Pancreas (tissue), 10 donors: ENCODE data around the gene ANKS1A. TPM values are rescaled to one million over a fixed set of nuclear protein-coding genes. Genes with fewer than 3 reads are reported as not detected.
A peak's percentile ranks its signal among the peaks of the same experiment; 100 is the strongest.
"Not testable (repeated sequence)": the region's sequence is repeated elsewhere in the genome, so short reads cannot be mapped to it uniquely, and the experiment has no call there.

Experiments used
- ATAC-seq, 4 donors: fragments of 200-7000 bp; cut with Tn5 transposase; one replicate each; pipeline versions ENCODE4 v1.8.0 to v1.9.1; 2020; ENCODE audit warnings: mild to moderate bottlenecking in 4 of 4, moderate library complexity in 4 of 4
- DNase-seq, 6 donors: peaks; one replicate each; pipeline ENCODE4 v3.0.0-alpha.2; 2020
- FAIRE-seq: peaks from 2 replicates; lab custom pipeline; 2012; peaks lifted over from hg19 to GRCh38; lab: Jason Lieb, UNC
- H3K27ac ChIP-seq, 4 donors: fragments of 200-600 bp; sonication (generic); 1 replicate in 3 of 4; 2 replicates in 1 of 4; pipeline versions ENCODE4 v1.5.0 to v1.8.0; 2020
- H3K27me3 ChIP-seq, 4 donors: fragments of 200-600 bp; one replicate each; pipeline ENCODE4 v1.8.0; 2021
- H3K36me3 ChIP-seq, 3 donors: fragments of 200-600 bp; sonication (generic) in 1 of 3; one replicate each; pipeline versions ENCODE4 v1.5.0 to v1.8.0; 2020 to 2021
- H3K4me1 ChIP-seq, 3 donors: fragments of 200-600 bp; one replicate each; pipeline ENCODE4 v1.8.0; 2021
- H3K4me3 ChIP-seq, 4 donors: fragments of 200-600 bp; sonication (generic) in 2 of 4; one replicate each; pipeline versions ENCODE4 v1.5.0 to v1.8.0; 2020 to 2021
- H3K9me3 ChIP-seq, 4 donors: fragments of 200-600 bp; one replicate each; pipeline ENCODE4 v1.8.0; 2021
- WGBS, 2 donors: extraction: QIAGEN DNeasy Blood & Tissue Kit; methylation state at CpG; one replicate each; pipeline ENCODE4 v1.1.7; 2013; 5-methylcytosine and 5-hydroxymethylcytosine counted together
- intact Hi-C, 3 donors: fragments of 100-400 bp; cut with DNase I; formaldehyde crosslinking; loops; one replicate each; pipeline versions ENCODE4 v1.11.1 to v1.14.2; 2022
- polyA plus RNA-seq, 2 donors: library from polyadenylated mRNA; stranded (reverse); fragments of 200-250 nt; gene quantifications; one replicate each; pipeline ENCODE4 v1.2.3, GENCODE V29; 2013
- total RNA-seq, 6 donors: library from RNA; stranded (reverse); fragmentation: NEBNext Ultra II Directional in 4 of 6; extraction: Animal tissue kit (Norgen Biotek cat#: 25700) in 4 of 6; gene quantifications; one replicate each; pipeline versions ENCODE4 v1.2.1 to v1.2.4, GENCODE V29; 2021 to 2023
- TF ChIP-seq, protein P1 (sequence below), 4 donors: fragments of 200-600 bp; sonication (generic) in 3 of 4; IDR thresholded peaks; one replicate each; pipeline versions ENCODE4 v1.5.0 to v1.8.0; 2021; ENCODE audit warnings: antibody characterized with exemption in 4 of 4
- donor health status: healthy with polysubstance abuse.
- donor health status: DM: no; HTN: no; CAD: no; lungs with moderate emphysema.
- donor health status: DM: no; HTN: no; CAD: no.
- donor health status: control.
- donor health status: control.
- donor health status: Bipolar disorder and iron deficiency.
- donor health status: DM: yes; HTN: yes; CAD: no.
- donor health status: DM: no; HTN: no; CAD: no.
- donor health status: DM: no; HTN: no; CAD: no.
- donor health status: DM: yes; HTN: yes; CAD: no.

ANKS1A gene
- total and polyA plus RNA-seq, 8 donors, result 6.1 to 16.7 (median 8.0) TPM

DNA sequence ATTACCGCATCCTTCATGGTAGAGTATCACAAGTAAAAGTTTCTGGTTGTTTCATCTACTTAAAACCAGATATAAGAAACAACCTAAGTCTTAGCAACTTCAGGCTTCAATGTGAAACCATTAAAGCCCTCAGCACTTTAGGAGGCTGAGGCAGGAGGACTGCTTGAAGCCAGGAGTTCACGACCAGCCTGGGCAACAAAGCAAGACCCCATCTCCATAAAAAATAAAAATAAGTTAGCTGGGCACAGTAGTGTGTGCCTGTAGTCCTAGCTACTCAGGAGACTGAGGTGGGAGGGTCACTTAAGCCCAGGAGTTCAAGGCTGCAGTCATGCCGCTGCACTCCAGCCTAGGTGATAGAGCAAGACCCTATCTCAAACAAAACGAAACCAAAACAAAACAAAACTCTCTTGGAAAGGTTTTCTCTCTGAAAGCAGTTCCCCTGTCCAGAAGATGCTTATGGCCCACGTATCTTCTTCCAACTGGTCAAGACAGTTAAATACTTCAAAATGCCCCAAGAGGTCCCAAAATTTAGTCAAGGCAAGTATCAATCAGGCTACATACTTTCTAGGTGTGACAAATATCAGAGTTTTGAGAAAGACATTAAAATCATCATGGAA, 11.1 kb upstream of the ANKS1A start:
- H3K9me3 ChIP-seq, result no peaks in the 10 kb centered on the region
- H3K27me3 ChIP-seq, result no peaks in the 10 kb centered on the region
- peaks cover 0 to 47% (median 7%) of the 10 kb centered on the region in 3 donors for H3K36me3 ChIP-seq
- H3K4me3 ChIP-seq, result no peak overlapping the region
- H3K4me1 ChIP-seq, result no peaks in the 10 kb centered on the region
- no peak overlapping the region for H3K27ac ChIP-seq
- ATAC-seq (no peak), FAIRE-seq (no peak), DNase-seq (no peak)
- intact Hi-C loops, result no loop called here
- TF ChIP-seq, protein P1, sequence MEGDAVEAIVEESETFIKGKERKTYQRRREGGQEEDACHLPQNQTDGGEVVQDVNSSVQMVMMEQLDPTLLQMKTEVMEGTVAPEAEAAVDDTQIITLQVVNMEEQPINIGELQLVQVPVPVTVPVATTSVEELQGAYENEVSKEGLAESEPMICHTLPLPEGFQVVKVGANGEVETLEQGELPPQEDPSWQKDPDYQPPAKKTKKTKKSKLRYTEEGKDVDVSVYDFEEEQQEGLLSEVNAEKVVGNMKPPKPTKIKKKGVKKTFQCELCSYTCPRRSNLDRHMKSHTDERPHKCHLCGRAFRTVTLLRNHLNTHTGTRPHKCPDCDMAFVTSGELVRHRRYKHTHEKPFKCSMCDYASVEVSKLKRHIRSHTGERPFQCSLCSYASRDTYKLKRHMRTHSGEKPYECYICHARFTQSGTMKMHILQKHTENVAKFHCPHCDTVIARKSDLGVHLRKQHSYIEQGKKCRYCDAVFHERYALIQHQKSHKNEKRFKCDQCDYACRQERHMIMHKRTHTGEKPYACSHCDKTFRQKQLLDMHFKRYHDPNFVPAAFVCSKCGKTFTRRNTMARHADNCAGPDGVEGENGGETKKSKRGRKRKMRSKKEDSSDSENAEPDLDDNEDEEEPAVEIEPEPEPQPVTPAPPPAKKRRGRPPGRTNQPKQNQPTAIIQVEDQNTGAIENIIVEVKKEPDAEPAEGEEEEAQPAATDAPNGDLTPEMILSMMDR (IDR thresholded peaks at IDR 0.05), result no peak
- 85 to 86% methylated on average over 5 of the region's 5 CpGs for WGBS, 2 donors

DNA sequence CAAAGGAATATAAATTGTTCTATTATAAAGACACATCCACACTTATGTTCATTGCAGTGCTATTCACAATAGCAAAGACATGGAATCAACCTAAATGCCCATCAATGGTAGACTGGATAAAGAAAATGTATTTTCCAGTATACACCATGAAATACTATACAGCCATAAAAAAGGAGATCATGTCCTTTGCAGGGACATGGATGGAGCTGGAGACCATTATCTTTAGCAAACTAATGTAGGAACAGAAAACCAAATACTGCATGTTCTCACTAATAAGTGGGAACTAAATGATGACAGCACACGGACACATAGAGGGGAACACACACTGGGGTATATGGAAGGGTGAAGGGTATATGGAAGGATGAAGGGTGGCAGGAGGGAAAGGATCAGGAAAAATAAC, 5.0 kb upstream of the ANKS1A start:
- DNase-seq, H3K27me3 ChIP-seq, H3K4me3 ChIP-seq, H3K9me3 ChIP-seq, H3K27ac ChIP-seq, ATAC-seq, FAIRE-seq, H3K4me1 ChIP-seq, intact Hi-C loops: not testable (repeated sequence)
- H3K36me3 ChIP-seq, result peaks cover 0 to 24% (median under 1%) of the 10 kb centered on the region in 3 donors
- 96 to 100% methylated on average over 1 of the region's 1 CpG for WGBS, 2 donors

DNA sequence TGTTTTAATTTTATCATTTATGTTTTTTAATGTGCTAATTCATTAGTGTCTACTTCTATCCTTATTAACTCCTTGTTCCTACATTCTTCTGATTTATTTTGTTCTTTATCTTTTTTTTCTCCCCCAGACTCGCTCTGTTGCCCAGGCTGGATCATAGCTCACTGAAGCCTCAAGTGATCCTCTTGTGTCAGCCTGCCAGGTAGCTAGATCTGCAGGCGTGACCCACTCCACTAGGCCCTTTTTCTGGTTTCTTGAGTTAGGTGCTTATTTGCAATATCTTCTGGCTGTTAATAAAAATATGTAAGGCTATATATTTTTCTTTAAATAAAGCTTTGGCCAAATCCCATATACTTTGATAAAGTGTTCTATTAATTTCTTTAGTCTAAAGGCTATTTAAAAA, 4.1 kb upstream of the ANKS1A start:
- H3K4me3 ChIP-seq, result no peak overlapping the region
- peaks cover 3 to 8% (median 5%) of the 10 kb centered on the region in 3 donors for H3K4me1 ChIP-seq
- H3K36me3 ChIP-seq, result peaks cover 0 to 15% (median 0%) of the 10 kb centered on the region in 3 donors
- WGBS, 2 donors, result 92 to 97% methylated on average over 2 of the region's 2 CpGs
- DNase-seq, result no peak
- intact Hi-C loops, result no loop called here
- no peaks in the 10 kb centered on the region for H3K9me3 ChIP-seq
- FAIRE-seq, result no peak
- TF ChIP-seq, protein P1 (IDR thresholded peaks at IDR 0.05), result no peak
- no peak overlapping the region for H3K27ac ChIP-seq
- H3K27me3 ChIP-seq, result no peaks in the 10 kb centered on the region
- ATAC-seq, result no peak

DNA sequence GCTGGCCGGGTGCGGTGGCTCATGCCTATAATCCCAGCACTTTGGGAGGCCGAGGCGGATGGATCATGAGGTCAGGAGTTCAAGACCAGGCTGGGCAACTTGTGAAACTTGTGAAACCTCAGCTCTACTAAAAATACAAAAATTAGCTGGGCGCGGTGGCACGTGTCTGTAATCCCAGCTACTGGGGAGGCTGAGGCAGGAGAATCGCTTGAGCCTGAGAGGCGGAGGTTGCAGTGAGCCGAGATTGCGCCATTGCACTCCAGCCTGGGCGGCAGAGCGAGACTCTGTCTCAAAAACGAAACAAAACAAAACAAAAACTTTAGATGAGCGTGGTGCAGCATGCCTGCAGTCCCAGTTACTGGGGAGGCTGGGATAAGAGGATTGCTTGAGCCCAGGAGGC, 3.2 kb upstream of the ANKS1A start:
- H3K36me3 ChIP-seq, ATAC-seq, intact Hi-C loops, H3K27me3 ChIP-seq, FAIRE-seq, H3K27ac ChIP-seq, H3K9me3 ChIP-seq, H3K4me3 ChIP-seq, DNase-seq: not testable (repeated sequence)
- 90% methylated on average over 15 of the region's 15 CpGs for WGBS, 2 donors
- peaks cover 3 to 15% (median 5%) of the 10 kb centered on the region in 3 donors for H3K4me1 ChIP-seq

DNA sequence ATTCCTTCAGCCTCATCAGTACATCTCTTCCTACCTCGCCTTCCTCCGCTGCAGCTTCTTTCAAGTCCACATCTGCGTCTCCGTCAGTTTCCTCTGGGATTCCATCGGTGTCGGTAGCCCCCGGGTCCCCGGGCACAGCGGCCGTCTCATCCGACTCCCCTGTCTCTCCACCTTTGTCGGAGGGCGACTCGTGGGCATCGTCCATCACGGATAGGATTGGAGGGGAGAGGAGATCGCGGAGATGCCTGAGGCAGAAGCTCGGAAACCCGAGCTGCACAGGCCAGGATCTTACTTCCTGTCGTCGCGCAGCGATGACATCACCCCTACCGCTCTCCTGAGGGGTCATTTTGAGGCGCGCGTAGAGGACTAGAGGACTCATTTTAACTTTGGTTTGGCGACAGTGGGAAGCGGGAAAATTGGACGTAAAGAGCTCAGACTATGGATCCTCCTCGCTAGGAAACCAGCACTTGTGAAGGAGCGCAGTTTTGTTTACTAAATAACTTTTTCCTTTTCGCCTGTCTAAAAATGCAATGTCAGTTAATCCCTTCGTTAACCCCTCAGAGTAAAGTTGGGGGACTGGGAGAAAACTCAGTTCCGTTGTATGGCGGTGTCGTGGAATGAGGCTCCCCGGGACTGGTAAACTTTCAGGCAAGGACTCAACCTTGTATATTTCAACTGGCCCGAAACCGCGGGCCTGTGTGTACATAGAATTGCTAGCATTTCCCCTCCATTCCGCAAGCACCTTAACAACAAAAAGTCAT, 1.1 kb upstream of the ANKS1A start, which contains the start of gene TAF11:
Gene TAF11, minus strand, starts transcription at position 290 of the 761 bp plus-strand sequence. Its CDS starts 85 bp downstream, at position 205.
- Histone ChIP-seq H3K27me3 (no peaks in the 10 kb centered on the region), H3K4me3 (peak within 1 kb of the TSS; percentile 56 to 94 (median 72)), H3K9me3 (no peaks in the 10 kb centered on the region), H3K27ac (peak within 1 kb of the TSS; percentile 54 to 86 (median 80)), H3K36me3 (no peaks in the 10 kb centered on the region), H3K4me1 (peaks cover 3 to 22% (median 5%) of the 10 kb centered on the region in 3 donors)
- intact Hi-C loops, result no loop called here
- 0% methylated on average over 43 of the region's 43 CpGs for WGBS, 2 donors
- peak; percentile 91 to 97 (median 92) for DNase-seq
- TF ChIP-seq, protein P1 (IDR thresholded peaks at IDR 0.05), result no peak
- FAIRE-seq, result no peak
- ATAC-seq, result peak; percentile 85 to 94 (median 89)
